WTC11 (cell line): ENCODE data around the gene MPP1. TPM values are rescaled to one million over a fixed set of nuclear protein-coding genes. Genes with fewer than 3 reads are reported as not detected.

ENCODE experiments used
- ATAC-seq: fragments of 200-7000 bp; cut with Tn5 transposase; 2 replicates; pipeline ENCODE4 v1.10.0; 2021; ENCODE audit warnings: mild to moderate bottlenecking, moderate library complexity
- CTCF ChIA-PET: fragments of 300-600 bp; sonication (Branson Sonifier 250); formaldehyde crosslinking; loops from one replicate; lab custom pipeline; 2021; ENCODE audit warnings: antibody characterized with exemption; lab: Charles Lee
- POLR2A ChIA-PET: fragments of 350-600 bp; sonication (Branson Sonifier 250); formaldehyde crosslinking; loops from one replicate; lab custom pipeline; 2021; ENCODE audit warnings: antibody characterized with exemption; lab: Charles Lee
- DNase-seq: peaks from one replicate; pipeline ENCODE4 v3.0.0; 2021; ENCODE audit warnings: low spot score
- H3K27ac Mint-ChIP-seq: 2 replicates; pipeline ENCODE4 v1.8.0; 2021; ENCODE audit warnings: mixed read lengths
- H3K27me3 Mint-ChIP-seq: 2 replicates; pipeline ENCODE4 v1.8.0; 2021; ENCODE audit warnings: low read depth, mild to moderate bottlenecking, moderate library complexity, mixed read lengths
- H3K36me3 Mint-ChIP-seq: 2 replicates; pipeline ENCODE4 v1.8.0; 2021; ENCODE audit warnings: mixed read lengths
- H3K4me1 Mint-ChIP-seq: 2 replicates; pipeline ENCODE4 v1.8.0; 2022; ENCODE audit warnings: mixed read lengths
- H3K4me3 Mint-ChIP-seq: 2 replicates; pipeline ENCODE4 v1.8.0; 2021; ENCODE audit warnings: mild to moderate bottlenecking, moderate library complexity, mixed read lengths
- H3K9me3 Mint-ChIP-seq: 2 replicates; pipeline ENCODE4 v1.8.0; 2021; ENCODE audit warnings: mixed read lengths
- AR ChIP-seq: fragments of 250-450 bp; sonication (Bioruptor Pico); IDR thresholded peaks from 2 replicates; pipeline ENCODE4 v1.9.0; 2021; ENCODE audit warnings: mild to moderate bottlenecking
- ATF3 ChIP-seq: sonication (generic); formaldehyde crosslinking; conservative IDR thresholded peaks from 2 replicates; pipeline ENCODE4 v1.8.1; 2022; ENCODE audit warnings: mild to moderate bottlenecking, missing genetic modification reagents
- FOXJ3 ChIP-seq: sonication (generic); formaldehyde crosslinking; IDR thresholded peaks from 2 replicates; pipeline ENCODE4 v1.9.0; 2021; ENCODE audit warnings: missing genetic modification reagents, mild to moderate bottlenecking, borderline replicate concordance
- FOXP4 ChIP-seq: sonication (generic); formaldehyde crosslinking; IDR thresholded peaks from 2 replicates; pipeline ENCODE4 v1.8.0; 2022; ENCODE audit warnings: mild to moderate bottlenecking, missing genetic modification reagents
- GABPB1 ChIP-seq: sonication (generic); formaldehyde crosslinking; IDR thresholded peaks from 2 replicates; pipeline ENCODE4 v1.8.1; 2023; ENCODE audit warnings: mild to moderate bottlenecking, missing genetic modification reagents
- JUN ChIP-seq: sonication (generic); formaldehyde crosslinking; IDR thresholded peaks from 2 replicates; pipeline ENCODE4 v1.8.0; 2023; ENCODE audit warnings: mild to moderate bottlenecking, missing genetic modification reagents
- PREB ChIP-seq: sonication (generic); formaldehyde crosslinking; IDR thresholded peaks from 2 replicates; pipeline ENCODE4 v1.8.1; 2022; ENCODE audit warnings: mild to moderate bottlenecking, missing genetic modification reagents, moderate library complexity, borderline replicate concordance
- SOX15 ChIP-seq: fragments of 250-450 bp; sonication (Bioruptor Pico); IDR thresholded peaks from 2 replicates; pipeline ENCODE4 v1.9.0; 2021; ENCODE audit warnings: mild to moderate bottlenecking
- SP1 ChIP-seq: sonication (generic); formaldehyde crosslinking; conservative IDR thresholded peaks from 2 replicates; pipeline ENCODE4 v1.8.1; 2022; ENCODE audit warnings: missing genetic modification reagents
- STAT6 ChIP-seq: sonication (generic); formaldehyde crosslinking; conservative IDR thresholded peaks from 2 replicates; pipeline ENCODE4 v1.8.1; 2023; ENCODE audit warnings: mild to moderate bottlenecking, low read depth, missing genetic modification reagents, moderate library complexity
- ZNF138 ChIP-seq: sonication (generic); formaldehyde crosslinking; conservative IDR thresholded peaks from 2 replicates; pipeline ENCODE4 v1.8.1; 2022; ENCODE audit warnings: mild to moderate bottlenecking, moderate library complexity, missing genetic modification reagents
- total RNA-seq: library from RNA; stranded (reverse); gene quantifications from 3 replicates; pipeline ENCODE4 v1.2.3, GENCODE V29; 2021

MPP1 gene
- total RNA-seq, 1 experiment from 2014 or later, result 15.8 TPM

GRCh38 chrX:154800478-154801210, 4.6 kb downstream of the MPP1 start:
- Mint-ChIP-seq H3K4me3 (no peak overlapping the region), H3K9me3 (no peaks in the 10 kb centered on the region), H3K36me3 (0 out of 2 replicates have a peak, but pooled peaks cover 2% of the 10 kb centered on the region), H3K27ac (no peak overlapping the region), H3K27me3 (peaks cover 72% of the 10 kb centered on the region), H3K4me1 (peaks cover 41% of the 10 kb centered on the region)
- POLR2A ChIA-PET, result no interaction called here
- ATAC-seq (no peak), DNase-seq (no peak)
- TF ChIP-seq STAT6 (CRISPR knock-in tag) (no peak), ZNF138 (no peak), ATF3 (CRISPR knock-in tag) (no peak), JUN (CRISPR knock-in tag) (no peak), SOX15 (CRISPR knock-in tag) (no peak), GABPB1 (CRISPR knock-in tag) (no peak), FOXJ3 (CRISPR knock-in tag) (no peak), SP1 (no peak)
- CTCF ChIA-PET, result no interaction called here

- DNase-seq (no peak), ATAC-seq (peak; percentile 80)
- Mint-ChIP-seq H3K4me1 (peaks cover 41% of the 10 kb centered on the region), H3K27me3 (peaks cover 69% of the 10 kb centered on the region), H3K9me3 (no peaks in the 10 kb centered on the region), H3K4me3 (peak overlapping the region; percentile 18; the same call in 1 of the 2 replicates), H3K27ac (peak overlapping the region; percentile 85), H3K36me3 (0 out of 2 replicates have a peak, but pooled peaks cover 2% of the 10 kb centered on the region)
- no peak for TF ChIP-seq FOXP4
- no peak for TF ChIP-seq PREB
- no peak for TF ChIP-seq AR (CRISPR knock-in tag)
- ChIA-PET POLR2A (no interaction called here), CTCF (no interaction called here)
These were observed 5.5 kb downstream of the MPP1 start for GRCh38 chrX:154799556-154800348.
